Transverse colon (tissue), 4 donors: ENCODE results near the gene ZDHHC9. TPM values are rescaled to one million over a fixed set of nuclear protein-coding genes. Genes with fewer than 3 reads are reported as not detected.

Source experiments
- DNase-seq: peaks from one replicate; pipeline ENCODE4 v3.0.0-alpha.2; 2019
- H3K27ac ChIP-seq, 4 donors: fragments of 200-600 bp; sonication (generic); 2 replicates each; pipeline ENCODE4 v1.5.1; 2016 to 2018; ENCODE audit warnings: inconsistent platforms in 4 of 4
- H3K27me3 ChIP-seq: fragments of 200-600 bp; sonication (generic); 2 replicates; pipeline ENCODE4 v1.5.1; 2017; ENCODE audit warnings: inconsistent platforms
- H3K36me3 ChIP-seq, 4 donors: fragments of 200-600 bp; sonication (generic); 2 replicates each; pipeline ENCODE4 v1.5.1; 2017 to 2019; ENCODE audit warnings: inconsistent platforms in 4 of 4
- H3K4me1 ChIP-seq, 4 donors: fragments of 200-600 bp; sonication (generic); 2 replicates each; pipeline ENCODE4 v1.5.1; 2017 to 2020; ENCODE audit warnings: inconsistent platforms in 4 of 4
- H3K4me3 ChIP-seq, 4 donors: fragments of 200-600 bp; sonication (generic); 1 replicate in 1 of 4; 2 replicates in 3 of 4; pipeline versions ENCODE4 v1.5.1 to v1.6.1; 2017 to 2019; ENCODE audit warnings: inconsistent platforms in 4 of 4
- H3K9me3 ChIP-seq, 2 donors: fragments of 200-600 bp; sonication (generic); 2 replicates each; pipeline ENCODE4 v1.5.1; 2017 to 2019; ENCODE audit warnings: inconsistent platforms in 2 of 2
- EP300 ChIP-seq: sonication (generic); formaldehyde crosslinking; IDR thresholded peaks from one replicate; pipeline ENCODE4 v1.6.1; 2017; ENCODE audit warnings: antibody characterized with exemption, low read depth
- POLR2A ChIP-seq: fragments of 450-650 bp; IDR thresholded peaks from one replicate; pipeline ENCODE4 v1.6.1; 2016; ENCODE audit warnings: antibody characterized with exemption, mild to moderate bottlenecking, moderate library complexity
- POLR2AphosphoS5 ChIP-seq, 3 donors: sonication (generic); formaldehyde crosslinking; IDR thresholded peaks; one replicate each; pipeline ENCODE4 v1.6.1; 2016; ENCODE audit warnings: antibody characterized with exemption in 3 of 3
- WGBS, 2 donors: methylation state at CpG; one replicate each; pipeline ENCODE4 v1.1.5; 2018; ENCODE audit warnings: low coverage in 1 of 2; 5-methylcytosine and 5-hydroxymethylcytosine counted together
- in situ Hi-C, 4 donors: fragments of 200-750 bp; cut with MboI; loops; one replicate each; pipeline versions ENCODE4 v1.15.0 to v1.15.1; 2017; ENCODE audit warnings: low sequenced_read_pairs in 3 of 4, low pct_ligation_motif_present in 1 of 4, low pct_unique_long_range_greater_than_20kb in 1 of 4
- intact Hi-C: fragments of 100-400 bp; cut with DNase I; formaldehyde crosslinking; loops from one replicate; pipeline ENCODE4 v1.15.1; 2023; ENCODE audit warnings: low total_unique reads
- total RNA-seq, 4 donors: library from RNA; depleted of rRNA; stranded (reverse); fragments of >200 nt; gene quantifications; one replicate each; pipeline ENCODE4 v1.1.0, GENCODE V29; 2016
- TF ChIP-seq, protein P1 (sequence below), 5 experiments: fragments of 200-600 bp in 3 of 5; fragments of 450-650 bp in 2 of 5; sonication (generic) in 3 of 5; IDR thresholded peaks; 1 replicate in 2 of 5; 2 replicates in 3 of 5; pipeline ENCODE4 v1.5.1; 2016 to 2017; ENCODE audit warnings: antibody characterized with exemption in 5 of 5, inconsistent platforms in 3 of 5, mild to moderate bottlenecking in 2 of 5, moderate library complexity in 1 of 5

ZDHHC9 gene
- total RNA-seq, 4 donors from 2014 or later = 9.2 to 60.2 (median 30.7) TPM

DNA sequence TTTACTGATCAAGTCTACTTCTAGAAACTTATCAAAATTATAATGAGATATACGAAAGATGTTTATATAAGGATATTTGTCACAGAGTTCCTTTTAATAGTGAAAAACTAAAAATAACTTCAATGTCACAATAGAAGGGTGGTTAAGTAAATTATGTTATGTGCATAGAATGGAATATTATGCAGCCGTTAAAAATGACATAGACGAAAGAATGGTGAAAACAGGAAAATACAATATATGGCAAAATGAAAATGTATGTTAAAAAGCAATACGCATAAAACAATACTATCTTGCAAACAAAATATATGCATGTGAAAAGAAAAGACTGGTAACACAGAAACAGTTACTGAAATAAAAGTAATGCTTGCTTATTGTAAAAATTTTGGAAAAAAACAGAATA is 19.1 kb downstream of the ZDHHC9 start:
- WGBS, 2 donors = 83 to 94% methylated on average over 1 to 4 of the region's 4 CpGs
- no peak for DNase-seq
- Histone ChIP-seq H3K9me3 (no peaks in the 10 kb centered on the region), H3K36me3 (no peaks in the 10 kb centered on the region), H3K27ac (no peak overlapping the region), H3K27me3 (no peaks in the 10 kb centered on the region), H3K4me1 (no peaks in the 10 kb centered on the region), H3K4me3 (no peak overlapping the region)
- in situ Hi-C loops = loop anchor here in 1 of 4 donors (25.0 kb wide), 1 partner anchor 187 kb away; no protein-coding TSS in a partner anchor
- intact Hi-C loops = no loop called here
- TF ChIP-seq POLR2AphosphoS5 (IDR thresholded peaks at IDR 0.05) (no peak), EP300 (no peak), POLR2A (no peak)
- TF ChIP-seq, protein P1, sequence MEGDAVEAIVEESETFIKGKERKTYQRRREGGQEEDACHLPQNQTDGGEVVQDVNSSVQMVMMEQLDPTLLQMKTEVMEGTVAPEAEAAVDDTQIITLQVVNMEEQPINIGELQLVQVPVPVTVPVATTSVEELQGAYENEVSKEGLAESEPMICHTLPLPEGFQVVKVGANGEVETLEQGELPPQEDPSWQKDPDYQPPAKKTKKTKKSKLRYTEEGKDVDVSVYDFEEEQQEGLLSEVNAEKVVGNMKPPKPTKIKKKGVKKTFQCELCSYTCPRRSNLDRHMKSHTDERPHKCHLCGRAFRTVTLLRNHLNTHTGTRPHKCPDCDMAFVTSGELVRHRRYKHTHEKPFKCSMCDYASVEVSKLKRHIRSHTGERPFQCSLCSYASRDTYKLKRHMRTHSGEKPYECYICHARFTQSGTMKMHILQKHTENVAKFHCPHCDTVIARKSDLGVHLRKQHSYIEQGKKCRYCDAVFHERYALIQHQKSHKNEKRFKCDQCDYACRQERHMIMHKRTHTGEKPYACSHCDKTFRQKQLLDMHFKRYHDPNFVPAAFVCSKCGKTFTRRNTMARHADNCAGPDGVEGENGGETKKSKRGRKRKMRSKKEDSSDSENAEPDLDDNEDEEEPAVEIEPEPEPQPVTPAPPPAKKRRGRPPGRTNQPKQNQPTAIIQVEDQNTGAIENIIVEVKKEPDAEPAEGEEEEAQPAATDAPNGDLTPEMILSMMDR (IDR thresholded peaks at IDR 0.05) = no peak

DNA sequence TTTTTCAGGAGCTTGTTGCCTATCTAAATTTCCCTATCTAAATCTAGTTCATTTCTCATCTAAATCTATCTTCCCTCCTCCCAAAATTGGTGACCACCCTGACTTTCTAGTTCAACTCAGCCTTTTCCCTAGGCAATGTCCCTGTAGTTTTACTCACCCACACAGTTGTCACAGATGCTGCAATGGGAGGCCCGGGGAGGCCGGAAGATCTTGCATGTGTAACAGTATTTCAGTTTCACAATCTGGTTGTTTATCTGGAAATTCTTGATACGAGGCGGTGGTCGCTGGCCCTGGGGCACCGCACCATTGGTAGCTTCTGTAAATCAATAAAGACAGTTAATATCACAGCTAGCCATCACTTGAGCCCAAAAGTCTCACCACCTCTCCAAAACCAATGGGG is 20.2 kb downstream of the ZDHHC9 start:
- no peaks in the 10 kb centered on the region for H3K27me3 ChIP-seq
- no peak overlapping the region for H3K4me3 ChIP-seq
- no peaks in the 10 kb centered on the region for H3K9me3 ChIP-seq
- in situ Hi-C loops (no loop called here), intact Hi-C loops (no loop called here)
- H3K4me1 ChIP-seq = no peaks in the 10 kb centered on the region
- H3K27ac ChIP-seq = no peak overlapping the region
- TF ChIP-seq POLR2A (no peak), POLR2AphosphoS5 (IDR thresholded peaks at IDR 0.05) (no peak), EP300 (no peak)
- TF ChIP-seq, protein P1 (IDR thresholded peaks at IDR 0.05) = no peak
- WGBS, 2 donors = 85% methylated on average over 6 of the region's 6 CpGs; no CpG with 5 or more reads in 1 of the 2 donors
- no peak for DNase-seq
- H3K36me3 ChIP-seq = no peaks in the 10 kb centered on the region

DNA sequence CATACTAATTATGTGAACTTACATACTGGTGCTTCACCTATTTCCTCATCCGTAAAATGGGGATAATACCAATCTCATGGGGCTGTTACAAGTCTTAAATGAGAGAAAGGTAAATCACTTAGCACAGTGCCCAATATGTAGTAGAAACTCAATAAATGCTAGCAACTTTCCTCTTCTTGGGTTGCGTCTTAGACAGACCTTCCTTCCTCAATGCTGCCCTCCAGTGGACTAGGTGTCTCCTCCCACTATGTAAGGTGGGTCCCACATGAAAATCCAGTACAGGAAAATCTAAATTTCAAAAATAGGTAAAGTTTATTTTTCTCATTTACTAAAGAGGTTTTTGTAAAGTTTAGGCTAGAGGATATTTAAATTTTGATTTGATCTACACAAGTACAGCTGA is 20.6 kb downstream of the ZDHHC9 start:
- no peaks in the 10 kb centered on the region for H3K4me1 ChIP-seq
- H3K9me3 ChIP-seq = no peaks in the 10 kb centered on the region
- no peak for TF ChIP-seq EP300
- TF ChIP-seq, protein P1 (IDR thresholded peaks at IDR 0.05) = peak; percentile 26 to 46 (median 39)
- WGBS, 2 donors = 51% methylated on average over 2 of the region's 2 CpGs; no CpG with 5 or more reads in 1 of the 2 donors
- no peaks in the 10 kb centered on the region for H3K36me3 ChIP-seq
- in situ Hi-C loops (no loop called here), intact Hi-C loops (no loop called here)
- no peaks in the 10 kb centered on the region for H3K27me3 ChIP-seq
- no peak overlapping the region for H3K4me3 ChIP-seq
- peak; percentile 38 for DNase-seq
- H3K27ac ChIP-seq = no peak overlapping the region

DNA sequence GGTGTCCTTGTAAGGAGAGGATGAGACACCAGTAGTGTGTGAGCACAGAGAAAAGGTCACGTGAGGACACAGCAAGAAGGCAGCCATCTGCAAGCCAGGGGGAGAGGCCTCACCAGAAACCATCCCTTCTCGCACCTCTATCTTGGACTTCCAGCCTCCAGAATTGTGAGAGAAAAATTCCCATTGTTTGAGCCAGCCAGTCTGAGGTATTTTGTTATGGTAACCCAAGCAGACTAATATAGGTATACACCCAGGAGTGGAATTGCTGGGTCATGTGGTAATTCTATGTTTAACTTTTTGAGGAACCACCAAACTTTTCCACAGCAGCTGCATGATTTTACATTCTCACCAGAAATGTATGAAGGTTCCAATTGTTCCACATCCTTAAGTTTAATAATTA is 25.6 kb downstream of the ZDHHC9 start:
- no peaks in the 10 kb centered on the region for H3K27me3 ChIP-seq
- 83% methylated on average over 2 of the region's 2 CpGs; no CpG with 5 or more reads in 1 of the 2 donors for WGBS, 2 donors
- no peaks in the 10 kb centered on the region for H3K4me1 ChIP-seq
- H3K27ac ChIP-seq = no peak overlapping the region
- in situ Hi-C loops (no loop called here), intact Hi-C loops (no loop called here)
- H3K4me3 ChIP-seq = no peak overlapping the region
- no peak for DNase-seq
- TF ChIP-seq, protein P1 (IDR thresholded peaks at IDR 0.05) = no peak
- TF ChIP-seq EP300 (no peak), POLR2A (no peak), POLR2AphosphoS5 (IDR thresholded peaks at IDR 0.05) (no peak)
- no peaks in the 10 kb centered on the region for H3K9me3 ChIP-seq
- H3K36me3 ChIP-seq = no peaks in the 10 kb centered on the region
